Spinal cord (tissue), 10 donors: Measurements from ENCODE around the gene CBX6. TPM values are rescaled to one million over a fixed set of nuclear protein-coding genes. Genes with fewer than 3 reads are reported as not detected.

Experiments
- DNase-seq, 6 donors: peaks; one replicate each; pipeline versions ENCODE4 v3.0.0 to v3.0.0-alpha.2; 2013 to 2015; ENCODE audit warnings: low spot score in 6 of 6, low read depth in 4 of 6
- H3K27ac ChIP-seq: one replicate; pipeline ENCODE4 v1.5.1; 2013; ENCODE audit warnings: low read depth, low read length, control low read depth
- H3K27me3 ChIP-seq: one replicate; pipeline ENCODE4 v1.6.1; 2013; ENCODE audit warnings: low read length; ENCODE audit not compliant: control insufficient read depth, insufficient read depth
- H3K36me3 ChIP-seq: one replicate; pipeline ENCODE4 v1.6.1; 2013; ENCODE audit warnings: low read length; ENCODE audit not compliant: control insufficient read depth, insufficient read depth
- H3K4me1 ChIP-seq: one replicate; pipeline ENCODE4 v1.6.1; 2013; ENCODE audit warnings: low read length; ENCODE audit not compliant: control insufficient read depth, insufficient read depth
- H3K4me3 ChIP-seq: one replicate; pipeline ENCODE4 v1.5.1; 2013; ENCODE audit warnings: low read depth, low read length, control low read depth
- H3K9me3 ChIP-seq: one replicate; pipeline ENCODE4 v1.6.1; 2013; ENCODE audit warnings: low read length; ENCODE audit not compliant: control insufficient read depth, insufficient read depth
- WGBS: methylation state at CpG from one replicate; pipeline ENCODE4 v1.1.5; 2013; ENCODE audit warnings: missing lambda C conversion rate; ENCODE audit not compliant: insufficient coverage; 5-methylcytosine and 5-hydroxymethylcytosine counted together
- polyA plus RNA-seq, 2 donors: library from polyadenylated mRNA; unstranded; fragments of 120-200 nt; gene quantifications; one replicate each; pipeline ENCODE4 v1.2.1, GENCODE V29; 2013; ENCODE audit not compliant: insufficient read length in 2 of 2
- total RNA-seq, 2 donors: library from RNA; depleted of rRNA in 1 of 2; stranded (reverse); fragments of 120-200 nt in 1 of 2; fragments of >200 nt in 1 of 2; gene quantifications; one replicate each; pipeline versions ENCODE4 v1.2.3 to v1.2.4, GENCODE V29; 2013 to 2014
- donor health status: healthy.

CBX6 gene
- total and polyA plus RNA-seq, 4 donors = 38.3 to 70.0 (median 59.5) TPM

DNA sequence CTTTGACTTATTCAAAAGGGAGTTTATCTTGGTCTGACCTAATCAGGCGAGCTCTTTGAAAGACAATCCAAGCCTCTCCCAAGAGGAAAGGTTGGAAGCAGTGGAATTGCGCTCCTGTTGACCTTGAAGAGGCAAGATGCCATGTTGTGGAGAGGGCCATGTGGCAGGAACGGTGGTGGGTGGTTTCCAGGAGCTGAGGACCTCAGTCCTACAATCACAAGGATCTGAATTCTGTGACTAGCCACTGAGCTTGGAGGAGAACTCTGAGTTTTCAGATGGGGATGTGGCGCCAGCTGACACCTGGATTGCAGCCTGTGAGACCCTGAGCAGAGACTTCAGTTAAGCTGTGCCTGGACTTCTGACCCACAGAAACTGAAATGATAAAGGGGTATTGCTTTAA lies 6.0 kb upstream of the CBX6 start:
- H3K36me3 ChIP-seq = no peaks in the 10 kb centered on the region
- WGBS = 83% methylated on average over 3 of the region's 4 CpGs
- H3K27me3 ChIP-seq = no peaks in the 10 kb centered on the region
- no peak for DNase-seq
- H3K4me3 ChIP-seq = no peak overlapping the region
- no peak overlapping the region for H3K27ac ChIP-seq
- H3K4me1 ChIP-seq = peaks cover 17% of the 10 kb centered on the region
- no peaks in the 10 kb centered on the region for H3K9me3 ChIP-seq

DNA sequence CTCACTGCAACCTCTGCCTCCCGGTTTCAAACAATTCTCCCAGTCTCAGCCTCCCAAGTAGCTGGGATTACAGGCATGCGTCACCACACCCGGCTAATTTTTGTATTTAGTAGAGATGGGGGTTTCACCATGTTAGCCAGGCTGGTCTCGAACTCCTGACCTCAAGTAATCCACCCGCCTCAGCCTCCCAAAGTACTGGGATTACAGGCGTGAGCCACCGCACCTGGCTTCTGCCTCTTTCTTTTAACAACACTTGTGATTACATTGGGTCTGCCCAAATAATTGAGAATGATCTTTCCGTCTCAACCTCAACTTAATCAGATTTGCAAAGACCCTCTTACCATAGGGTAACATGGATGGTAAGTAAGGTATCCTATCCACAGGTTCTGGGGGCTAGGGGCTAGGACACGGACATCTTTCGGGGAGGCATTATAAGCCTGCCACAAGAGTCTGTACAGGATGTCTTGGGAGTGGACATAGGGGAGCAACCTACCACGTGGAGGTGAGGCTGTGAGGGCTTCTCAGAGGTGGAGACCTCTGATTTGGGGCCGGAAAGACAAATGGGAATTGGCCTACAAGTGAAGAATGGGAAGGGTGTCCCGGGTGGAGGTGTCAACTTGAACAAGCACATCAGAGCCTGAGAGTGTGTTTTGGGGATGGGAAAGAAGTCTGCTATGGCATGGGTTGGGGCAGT lies 2.7 kb upstream of the CBX6 start:
- Histone ChIP-seq H3K27ac (no peak overlapping the region), H3K27me3 (no peaks in the 10 kb centered on the region), H3K36me3 (peaks cover 9% of the 10 kb centered on the region), H3K4me1 (peaks cover 21% of the 10 kb centered on the region), H3K9me3 (no peaks in the 10 kb centered on the region), H3K4me3 (no peak overlapping the region)
- no peak for DNase-seq
- 82% methylated on average over 5 of the region's 13 CpGs for WGBS

DNA sequence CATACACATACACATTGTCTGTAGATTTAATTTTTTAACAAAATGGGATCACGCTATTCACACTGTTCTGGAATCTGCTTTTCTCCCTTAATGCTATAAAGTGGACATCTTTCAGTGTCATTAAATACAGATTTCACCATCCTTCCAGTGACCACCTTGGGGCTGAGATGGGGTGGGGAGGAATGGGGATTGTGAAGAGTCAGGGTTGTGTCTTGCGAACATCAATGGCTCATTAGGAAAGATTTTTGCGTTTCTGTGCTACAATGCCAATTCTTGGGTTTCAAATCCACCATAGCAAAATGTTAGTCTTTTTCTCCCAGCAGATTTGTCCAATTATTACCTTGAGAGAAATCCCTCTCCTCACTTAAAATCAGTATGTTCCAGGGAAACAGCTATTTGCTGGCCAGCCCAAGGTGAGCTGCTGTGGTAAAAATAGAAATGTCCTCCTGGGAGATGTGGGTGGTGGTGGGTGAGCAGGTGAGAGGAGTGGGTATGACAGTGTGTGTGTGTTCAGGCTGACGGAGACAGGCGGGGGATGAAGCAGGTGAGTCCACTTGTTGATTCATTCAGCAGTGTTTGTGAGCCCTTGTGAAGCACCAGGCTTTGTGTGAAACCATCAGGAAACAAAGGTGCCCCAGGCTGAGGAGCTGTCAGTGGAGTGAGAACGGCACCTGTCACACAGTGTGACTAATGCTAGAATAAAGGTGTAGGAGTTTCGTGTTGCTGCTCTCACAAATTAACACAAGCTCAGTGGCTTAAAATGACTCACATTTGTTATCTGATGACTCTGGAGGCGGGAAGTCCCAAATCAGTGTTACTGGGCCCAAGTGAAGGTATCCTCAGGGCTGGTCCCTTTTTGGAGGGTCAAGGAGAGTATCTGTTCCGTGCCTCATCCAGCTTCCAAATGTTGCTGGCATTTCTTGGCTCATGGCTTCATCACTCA lies 1.7 kb upstream of the CBX6 start:
- H3K9me3 ChIP-seq = no peaks in the 10 kb centered on the region
- peak overlapping the region; percentile 71 for H3K4me3 ChIP-seq
- WGBS = 55% methylated on average over 6 of the region's 9 CpGs
- no peaks in the 10 kb centered on the region for H3K27me3 ChIP-seq
- peak overlapping the region; percentile 95 for H3K27ac ChIP-seq
- H3K36me3 ChIP-seq = peaks cover 17% of the 10 kb centered on the region
- DNase-seq = peak in 1 of 6 donors; percentile 51
- H3K4me1 ChIP-seq = peaks cover 31% of the 10 kb centered on the region

DNA sequence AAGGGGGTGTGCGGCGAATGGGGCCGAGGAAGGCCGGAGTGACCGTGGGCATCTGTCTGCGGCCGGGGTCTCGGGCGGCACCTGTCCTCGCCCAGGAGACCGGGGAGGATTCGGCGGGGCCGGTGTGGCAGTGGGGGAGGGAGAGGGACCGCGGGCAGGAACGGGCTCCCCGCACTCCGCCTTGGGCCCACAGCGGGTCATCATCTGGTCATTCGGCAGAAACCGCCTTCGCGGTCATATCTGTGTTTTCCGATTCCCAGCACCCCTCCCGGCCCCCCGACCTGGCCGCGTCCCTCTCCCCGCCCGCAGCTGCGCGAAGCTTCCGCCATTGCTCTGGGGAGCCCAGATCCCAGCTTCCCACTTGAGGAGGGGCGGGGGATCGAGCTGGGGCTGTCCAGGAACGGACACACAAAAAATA lies 824 bp upstream of the CBX6 start:
- H3K27me3 ChIP-seq = no peaks in the 10 kb centered on the region
- peak overlapping the region; percentile 95 for H3K27ac ChIP-seq
- peak overlapping the region; percentile 71 for H3K4me3 ChIP-seq
- peaks cover 37% of the 10 kb centered on the region for H3K4me1 ChIP-seq
- WGBS = under 1% methylated on average over 34 of the region's 37 CpGs
- H3K9me3 ChIP-seq = no peaks in the 10 kb centered on the region
- H3K36me3 ChIP-seq = peaks cover 23% of the 10 kb centered on the region
- DNase-seq = peak in 2 of 6 donors; percentile 77 to 88

DNA sequence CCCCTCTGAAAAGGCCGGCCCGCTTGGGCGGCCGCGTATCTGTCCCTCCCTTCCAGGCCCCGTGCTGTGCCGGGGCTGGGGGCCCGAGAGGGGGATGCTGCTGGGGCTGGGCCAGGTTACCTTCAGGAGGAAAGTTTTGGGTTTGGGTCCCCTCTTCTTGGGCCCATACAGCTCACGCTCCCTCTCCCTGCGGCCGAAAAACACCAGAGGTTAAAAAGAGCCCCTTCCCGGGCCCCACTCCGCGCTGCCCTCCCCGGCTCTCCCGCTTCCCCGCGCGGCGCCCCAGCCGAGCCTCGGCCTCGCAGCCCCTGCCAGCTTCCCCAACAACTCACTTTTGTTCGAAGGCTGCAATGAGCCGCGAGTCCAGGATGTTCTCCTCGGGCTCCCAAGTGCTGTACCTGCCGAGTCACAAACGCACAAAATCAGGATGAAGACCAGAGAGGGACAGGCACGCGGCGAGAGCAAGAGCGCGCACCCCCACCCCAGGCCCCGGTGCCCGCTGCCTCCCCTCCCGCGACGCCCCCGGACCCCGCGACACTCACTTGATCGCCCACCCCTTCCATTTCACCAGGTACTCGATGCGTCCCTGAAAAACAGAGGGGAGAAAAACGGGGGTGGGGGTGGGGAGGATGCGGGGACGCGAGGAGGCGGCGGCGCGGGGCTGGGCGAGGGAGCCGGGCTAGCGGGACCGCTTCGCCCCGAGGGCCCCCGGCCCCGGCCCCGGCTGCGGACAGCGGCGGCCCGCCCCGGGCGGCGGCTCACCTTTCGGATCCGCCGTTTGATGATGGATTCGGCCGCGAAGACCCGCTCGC lies 450 bp downstream of the CBX6 start:
- H3K4me3 ChIP-seq = peak overlapping the region; percentile 59
- 0% methylated on average over 63 of the region's 77 CpGs for WGBS

DNA sequence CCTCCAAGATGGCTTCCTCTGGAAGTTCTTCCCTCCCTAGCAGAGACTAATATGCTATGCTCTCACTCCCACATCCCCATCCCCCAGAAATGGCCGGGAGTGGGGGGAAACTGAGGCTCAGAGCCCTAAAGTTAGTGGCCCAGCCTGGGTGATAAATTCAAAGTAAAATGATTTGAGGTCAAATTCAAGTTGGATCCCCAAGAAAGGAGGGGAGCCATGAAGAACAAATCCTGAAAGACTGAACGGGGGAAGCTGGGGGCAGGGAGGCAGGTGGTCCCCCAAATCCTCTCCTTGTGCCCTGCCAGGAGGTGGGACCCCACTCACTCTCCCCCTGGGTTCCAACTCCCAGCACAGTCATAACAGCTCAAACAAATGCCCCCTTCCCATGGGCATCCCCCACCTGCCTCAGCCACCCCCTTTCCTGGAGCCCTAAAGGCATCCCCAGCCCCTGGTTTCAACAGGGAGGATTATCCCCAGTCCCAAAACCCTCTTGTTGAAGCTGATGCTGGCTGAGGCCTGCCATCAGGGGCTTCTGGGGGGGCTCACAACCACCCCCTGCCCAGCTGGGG lies 1.1 kb downstream of the CBX6 start:
- no peaks in the 10 kb centered on the region for H3K9me3 ChIP-seq
- DNase-seq = no peak
- peak overlapping the region; percentile 59 for H3K4me3 ChIP-seq
- no CpG with 5 or more reads among the region's 2 CpGs for WGBS
- no peaks in the 10 kb centered on the region for H3K27me3 ChIP-seq
- peak overlapping the region; percentile 44 for H3K27ac ChIP-seq
- H3K4me1 ChIP-seq = peaks cover 49% of the 10 kb centered on the region
- H3K36me3 ChIP-seq = peaks cover 42% of the 10 kb centered on the region

More for the DNA sequence above, 450 bp downstream of the CBX6 start:
- Histone ChIP-seq H3K9me3 (no peaks in the 10 kb centered on the region), H3K4me1 (peaks cover 43% of the 10 kb centered on the region), H3K36me3 (peaks cover 35% of the 10 kb centered on the region), H3K27me3 (no peaks in the 10 kb centered on the region), H3K27ac (peak overlapping the region; percentile 44)
- DNase-seq = peak in 2 of 6 donors; percentile 45 to 57

DNA sequence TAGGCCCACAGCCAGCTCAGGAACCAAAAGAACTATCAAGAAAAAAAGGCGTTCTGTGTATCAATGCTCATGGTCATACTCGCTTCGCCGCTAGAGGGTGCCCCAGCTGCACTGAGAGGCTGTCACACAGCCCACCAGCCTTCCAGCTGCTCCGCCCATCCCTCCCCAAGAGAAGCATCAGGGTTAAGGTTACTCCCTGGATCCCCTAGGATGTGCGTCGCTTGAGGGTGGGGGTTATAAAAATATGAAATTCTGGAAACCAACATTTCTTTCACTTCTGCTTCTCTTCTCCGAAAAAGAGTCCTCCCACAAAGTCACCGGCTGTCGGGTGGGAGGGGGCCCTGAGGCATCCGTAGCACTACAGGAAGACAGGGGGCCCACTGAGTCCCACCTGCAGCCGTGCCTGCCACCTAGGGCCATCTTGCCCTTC lies 1.7 kb downstream of the CBX6 start:
- peak in 5 of 6 donors; percentile 70 to 96 (median 84) for DNase-seq
- no peak overlapping the region for H3K27ac ChIP-seq
- peaks cover 55% of the 10 kb centered on the region for H3K4me1 ChIP-seq
- H3K9me3 ChIP-seq = no peaks in the 10 kb centered on the region
- H3K36me3 ChIP-seq = peaks cover 48% of the 10 kb centered on the region
- WGBS = 11% methylated on average over 8 of the region's 12 CpGs
- H3K27me3 ChIP-seq = no peaks in the 10 kb centered on the region
- H3K4me3 ChIP-seq = peak overlapping the region; percentile 59

DNA sequence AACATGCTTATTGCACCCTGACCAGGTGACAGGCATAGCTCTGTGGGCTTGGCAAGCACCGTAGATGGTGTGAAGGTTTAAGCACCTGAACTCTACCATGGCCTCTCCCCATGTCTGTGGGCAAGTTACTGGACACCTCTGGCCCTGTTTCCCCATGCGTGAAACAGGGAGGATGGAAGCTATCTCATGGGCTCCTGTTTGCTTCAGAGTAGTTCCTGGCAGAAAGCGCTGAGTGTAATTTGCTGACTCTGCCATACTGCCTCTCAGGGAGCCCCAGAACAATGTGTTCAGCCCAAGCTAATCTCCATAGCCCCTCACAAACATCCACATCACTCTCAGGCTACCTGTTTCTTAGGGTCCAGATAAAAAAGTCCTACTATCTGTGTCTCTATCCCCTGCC lies 2.4 kb downstream of the CBX6 start:
- no peak overlapping the region for H3K4me3 ChIP-seq
- no peaks in the 10 kb centered on the region for H3K27me3 ChIP-seq
- DNase-seq = no peak
- H3K27ac ChIP-seq = no peak overlapping the region
- H3K4me1 ChIP-seq = peaks cover 61% of the 10 kb centered on the region
- H3K9me3 ChIP-seq = no peaks in the 10 kb centered on the region
- peaks cover 54% of the 10 kb centered on the region for H3K36me3 ChIP-seq
- WGBS = 84% methylated on average over 3 of the region's 3 CpGs

DNA sequence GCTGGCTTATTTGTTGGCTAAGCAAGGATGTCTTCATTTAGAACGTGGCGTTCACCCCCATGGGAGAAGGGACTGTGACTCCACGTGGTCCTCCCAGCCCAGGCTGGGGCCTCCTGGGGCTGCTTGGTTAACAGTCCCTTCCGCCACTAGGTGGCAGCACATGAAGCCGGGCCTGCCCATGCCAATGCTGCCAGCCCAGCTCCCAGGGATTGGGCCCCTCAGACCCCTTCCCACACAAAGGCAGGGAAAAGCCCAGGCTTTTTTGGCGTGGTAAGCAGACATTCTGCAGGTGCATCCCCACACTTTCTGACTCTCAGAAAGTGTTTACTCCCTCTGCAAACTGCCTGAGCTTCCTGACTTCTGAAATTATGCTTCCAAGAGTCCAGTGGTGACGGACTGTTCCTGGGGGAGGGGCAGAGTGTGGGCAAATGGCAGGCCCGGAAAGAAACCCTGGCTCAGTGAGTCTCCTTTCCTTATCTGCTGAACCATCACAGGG lies 3.1 kb downstream of the CBX6 start:
- no peaks in the 10 kb centered on the region for H3K27me3 ChIP-seq
- no peak overlapping the region for H3K4me3 ChIP-seq
- peak in 4 of 6 donors; percentile 67 to 91 (median 78) for DNase-seq
- H3K36me3 ChIP-seq = peaks cover 59% of the 10 kb centered on the region
- 7% methylated on average over 5 of the region's 8 CpGs for WGBS
- H3K9me3 ChIP-seq = no peaks in the 10 kb centered on the region
- peaks cover 67% of the 10 kb centered on the region for H3K4me1 ChIP-seq
- H3K27ac ChIP-seq = no peak overlapping the region
